ENCODE data around the gene MORN1. TPM values are rescaled to one million over a fixed set of nuclear protein-coding genes. Genes with fewer than 3 reads are reported as not detected.

The MORN1 gene
- total and polyA plus RNA-seq, 9 of the 15 experiments (the other 6 are each of a cell fraction or from before 2014, with no cell fraction given): 0.24 to 9.3 (median 4.2) TPM

DNA sequence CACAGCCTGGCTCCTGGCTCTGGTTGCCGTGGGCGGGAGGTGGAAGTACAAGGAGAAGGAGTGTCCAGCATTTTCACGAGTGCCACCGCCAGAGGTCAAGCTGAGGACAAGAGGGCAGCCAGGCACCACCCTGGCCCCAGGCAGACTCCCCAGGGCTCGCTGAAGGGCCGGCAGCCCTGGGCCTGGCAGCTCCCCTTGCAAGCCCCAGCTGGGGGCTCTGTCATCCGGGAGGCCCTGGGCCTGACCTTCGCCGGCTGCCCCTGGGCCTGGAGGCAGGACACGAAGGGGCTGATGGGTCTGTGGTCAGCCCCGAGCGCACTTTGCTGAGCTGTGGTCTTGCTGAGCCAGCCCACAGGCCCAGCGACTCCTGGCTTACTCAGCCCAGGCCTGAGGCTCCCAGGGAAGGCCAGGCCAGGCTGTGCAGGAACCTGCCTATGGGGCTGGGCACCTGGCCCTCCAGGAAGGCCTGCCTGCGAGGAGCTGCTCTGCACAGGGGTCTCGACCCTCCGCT lies 74.8 kb downstream of the MORN1 start:
- 31% methylated on average over 14 of the region's 16 CpGs for WGBS (ENCODE audit: insufficient coverage, low coverage, missing lambda C conversion rate)
- no peak for TF ChIP-seq ZNF586 (CRISPR knock-in tag; conservative IDR thresholded peaks at IDR 0.05)
- TF ChIP-seq TCFL5 (CRISPR knock-in tag; conservative IDR thresholded peaks at IDR 0.05): no peak
- no peak for TF ChIP-seq RFX5 (IDR thresholded peaks at IDR 0.05; ENCODE audit: low read depth, low read length)
- TF ChIP-seq ZC3H4 (CRISPR knock-in tag; IDR thresholded peaks at IDR 0.05; ENCODE audit: borderline replicate concordance): 0 out of 2 replicates have a peak, but pooled peaks have one; percentile 19
- TF ChIP-seq HDAC6 (IDR thresholded peaks at IDR 0.05; ENCODE audit: low read depth, low read length): no peak
- no peak for TF ChIP-seq SRSF3 (IDR thresholded peaks at IDR 0.05; ENCODE audit: insufficient read depth, low read length)
- peak; percentile 38; the same call in 1 of the 2 replicates for TF ChIP-seq SP1 (CRISPR knock-in tag; IDR thresholded peaks at IDR 0.05)

More for the DNA sequence above, 74.8 kb downstream of the MORN1 start:
- H3K4me1 ChIP-seq (replicated peaks in 1 of 2; ENCODE audit: control insufficient read depth in 2 of 2, insufficient read depth in 2 of 2, low read length in 2 of 2): peaks cover 10 to 88% of the 10 kb centered on the region in 2 experiments; a peak in 4 of 5 replicates
- no peaks in the 10 kb centered on the region for H3K9me1 ChIP-seq (ENCODE audit: control insufficient read depth, insufficient read depth, low read length)
- H3K4me2 ChIP-seq (ENCODE audit: insufficient read depth, low read length): no peak overlapping the region
- ChIA-PET CTCF (ENCODE audit: low intra/inter-chr PET ratio) (no interaction called here), POLR2A (interaction anchor here (0.9 to 1.9 kb wide), 3 partner anchors 63 to 124 kb away, joined by 3 to 4 read pairs (median 3); no protein-coding TSS in a partner anchor)
- BruUV-seq (replicated peaks): no TSS peak
- H3K9ac ChIP-seq (ENCODE audit: insufficient read depth in 1 of 2, low read depth in 2 of 2, low read length in 2 of 2): peak overlapping the region; percentile 17 to 28; a peak in 2 of 4 replicates
- DNase-seq (ENCODE audit: extremely low read depth in 1 of 4, low spot score in 3 of 4) (no peak), FAIRE-seq (no peak), ATAC-seq (peak; percentile 10; the same call in 2 of the 3 replicates)
- intact Hi-C loops (cut with micrococcal nuclease): loop anchor here (5.0 to 10.0 kb wide), 2 partner anchors 58 to 119 kb away; no protein-coding TSS in a partner anchor
- H3K4me3 ChIP-seq: no peak overlapping the region
- no peaks in the 10 kb centered on the region for H3K36me3 ChIP-seq (ENCODE audit: control insufficient read depth, insufficient read depth, low read length)
- H3K27me3 ChIP-seq (ENCODE audit: control insufficient read depth in 2 of 2, insufficient read depth in 2 of 2, low read length in 2 of 2): peaks cover 32 to 41% of the 10 kb centered on the region in 2 experiments; a peak in 4 of 5 replicates
- H3K27ac ChIP-seq (ENCODE audit: extremely low read depth, low read depth, low read length): no peak overlapping the region
- in situ Hi-C loops (cut with MboI): no loop called here
- no peaks in the 10 kb centered on the region for H3K79me2 ChIP-seq (ENCODE audit: control insufficient read depth, insufficient read depth, low read length)
- H3K9me3 ChIP-seq (replicated peaks; ENCODE audit: control insufficient read depth, insufficient read depth, low read depth, low read length): no peaks in the 10 kb centered on the region
- H2AFZ ChIP-seq (ENCODE audit: low read depth, low read length): no peak overlapping the region; the same call in 1 of the 2 replicates
- H4K20me1 ChIP-seq (replicated peaks; ENCODE audit: control insufficient read depth, insufficient read depth, low read length): no peaks in the 10 kb centered on the region

Measured in K562 (cell line).